ENCODE data around the gene CFAP119. TPM values are rescaled to one million over a fixed set of nuclear protein-coding genes. Genes with fewer than 3 reads are reported as not detected.

CFAP119 gene
- total RNA-seq, 4 donors from 2014 or later: 3.7 to 12.6 (median 8.2) TPM

DNA sequence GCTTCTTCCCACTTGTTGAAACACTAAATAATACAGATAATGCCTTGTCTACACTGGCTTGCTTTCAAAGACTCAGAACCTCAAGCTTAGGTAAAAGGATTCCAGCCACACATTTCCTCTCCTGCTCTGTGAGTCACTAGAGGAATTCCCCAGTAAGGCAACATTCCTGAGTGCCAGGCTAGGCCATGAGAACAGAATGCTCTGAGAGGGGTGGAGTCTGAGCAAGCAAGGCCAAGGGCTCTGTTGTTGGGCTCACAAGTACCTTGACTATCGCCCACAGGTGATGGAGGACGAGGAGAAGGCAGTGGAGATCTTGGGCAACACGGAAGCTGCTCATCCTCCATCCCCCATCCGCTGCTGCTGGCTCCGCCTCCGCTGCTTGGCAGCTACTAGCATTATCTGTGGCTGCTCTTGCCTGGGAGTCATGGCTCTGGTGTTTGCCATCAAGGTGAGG lies 20.4 kb downstream of the CFAP119 start:
- TF ChIP-seq POLR2A (IDR thresholded peaks at IDR 0.05) (no peak), CTCF (IDR thresholded peaks at IDR 0.05) (no peak), EP300 (IDR thresholded peaks at IDR 0.05) (no peak)
- peak overlapping the region in 1 of 4 donors; percentile 33 for H3K4me3 ChIP-seq
- H3K27me3 ChIP-seq: no peaks in the 10 kb centered on the region
- no peaks in the 10 kb centered on the region for H3K9me3 ChIP-seq
- DNase-seq (ENCODE audit: low spot score in 2 of 2): no peak
- WGBS, 2 donors: 87 to 100% methylated on average over 3 to 6 of the region's 6 CpGs
- peaks cover 12 to 82% (median 36%) of the 10 kb centered on the region in 3 donors for H3K36me3 ChIP-seq
- H3K4me1 ChIP-seq: peaks cover 0 to 38% (median 6%) of the 10 kb centered on the region in 4 donors
- H3K27ac ChIP-seq: peak overlapping the region; percentile 42 to 85 (median 68)

DNA sequence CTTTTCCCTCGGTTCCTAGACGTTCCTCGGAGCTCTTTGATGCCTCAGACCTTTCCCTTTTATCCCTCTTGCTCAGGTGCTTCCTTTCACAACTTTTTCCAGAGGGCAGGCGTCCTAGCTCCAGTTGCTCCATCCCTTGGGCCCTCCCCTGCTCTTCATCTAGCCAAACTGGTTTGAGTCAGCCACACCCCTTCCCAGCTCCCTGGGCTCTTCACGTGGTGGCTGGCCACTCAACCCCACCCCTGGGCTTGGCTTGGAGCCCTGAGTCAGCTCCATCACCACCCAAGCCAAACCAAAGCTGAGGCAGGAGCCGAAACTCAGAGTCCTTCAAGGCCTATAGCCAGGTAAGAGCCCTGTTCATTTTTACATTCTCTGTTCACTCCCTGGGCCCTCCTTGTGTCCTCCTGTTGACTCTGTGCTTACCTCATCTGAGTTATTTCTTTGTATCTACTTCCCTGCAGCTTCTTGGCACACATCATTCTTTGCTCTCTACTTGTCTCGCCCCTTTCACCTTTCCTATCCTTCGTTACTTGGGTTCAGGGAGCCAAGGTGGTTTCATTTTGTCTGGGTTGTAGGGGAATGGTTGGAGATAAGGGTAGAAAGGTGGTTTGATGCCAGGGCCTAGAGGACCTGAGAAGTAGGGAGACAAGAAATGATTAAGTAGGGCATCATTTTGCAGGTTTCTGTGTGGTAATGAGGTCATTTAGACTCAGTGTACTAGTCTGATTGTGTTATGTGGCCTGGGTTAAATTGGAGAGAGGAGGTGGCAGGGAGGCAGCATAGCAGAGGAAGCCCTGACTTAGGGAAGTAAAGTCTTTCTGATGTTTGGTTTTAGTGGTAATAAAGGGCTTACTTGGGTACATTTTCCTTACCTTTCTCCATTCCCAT lies 21.3 kb downstream of the CFAP119 start:
- peaks cover 0 to 38% (median 6%) of the 10 kb centered on the region in 4 donors for H3K4me1 ChIP-seq
- peaks cover 16 to 91% (median 42%) of the 10 kb centered on the region in 3 donors for H3K36me3 ChIP-seq
- no peaks in the 10 kb centered on the region for H3K9me3 ChIP-seq
- DNase-seq (ENCODE audit: low spot score in 2 of 2): peak; percentile 78 to 88
- peak overlapping the region in 1 of 4 donors; percentile 33 for H3K4me3 ChIP-seq
- no peaks in the 10 kb centered on the region for H3K27me3 ChIP-seq
- peak overlapping the region; percentile 42 to 85 (median 68) for H3K27ac ChIP-seq
- TF ChIP-seq CTCF (IDR thresholded peaks at IDR 0.05) (no peak), POLR2A (IDR thresholded peaks at IDR 0.05) (no peak), EP300 (IDR thresholded peaks at IDR 0.05) (peak in 1 of 2 donors; percentile 48)
- WGBS, 2 donors: 51% methylated on average over 8 of the region's 8 CpGs

DNA sequence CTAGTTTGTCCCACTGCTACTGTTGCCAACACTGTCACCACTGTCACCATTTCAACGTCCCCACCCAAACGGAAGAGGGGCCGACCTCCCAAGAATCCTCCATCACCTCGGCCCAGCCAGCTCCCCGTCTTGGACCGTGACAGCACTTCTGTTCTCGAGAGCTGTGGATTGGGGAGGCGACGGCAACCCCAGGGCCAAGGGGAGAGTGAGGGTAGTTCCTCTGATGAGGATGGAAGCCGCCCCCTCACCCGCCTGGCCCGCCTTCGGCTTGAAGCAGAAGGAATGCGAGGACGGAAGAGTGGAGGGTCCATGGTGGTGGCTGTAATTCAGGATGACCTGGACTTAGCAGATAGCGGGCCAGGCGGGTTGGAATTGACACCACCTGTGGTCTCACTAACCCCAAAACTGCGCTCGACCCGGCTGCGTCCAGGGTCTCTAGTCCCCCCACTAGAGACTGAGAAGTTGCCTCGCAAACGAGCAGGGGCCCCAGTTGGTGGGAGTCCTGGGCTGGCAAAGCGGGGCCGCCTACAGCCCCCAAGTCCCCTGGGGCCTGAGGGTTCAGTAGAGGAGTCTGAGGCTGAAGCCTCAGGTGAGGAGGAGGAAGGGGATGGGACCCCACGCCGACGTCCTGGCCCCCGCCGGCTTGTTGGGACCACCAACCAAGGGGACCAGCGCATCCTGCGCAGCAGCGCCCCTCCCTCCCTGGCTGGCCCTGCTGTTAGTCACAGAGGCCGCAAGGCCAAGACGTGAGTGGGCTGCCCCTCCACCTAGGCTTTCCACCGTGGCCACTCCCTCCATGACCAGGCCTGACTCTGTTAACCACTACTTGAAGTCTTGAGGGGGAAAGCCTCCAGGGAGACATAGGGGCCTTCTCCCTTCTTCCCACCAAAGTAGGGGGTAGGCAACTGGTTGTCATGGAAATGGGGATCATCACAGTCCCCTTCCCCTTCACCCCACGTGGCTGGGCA lies 22.6 kb downstream of the CFAP119 start:
- no peak for DNase-seq (ENCODE audit: low spot score in 2 of 2)
- H3K36me3 ChIP-seq: peaks cover 16 to 91% (median 41%) of the 10 kb centered on the region in 3 donors
- WGBS, 2 donors: 86 to 88% methylated on average over 37 of the region's 37 CpGs

More for the DNA sequence above, 22.6 kb downstream of the CFAP119 start:
- no peaks in the 10 kb centered on the region for H3K27me3 ChIP-seq
- H3K4me3 ChIP-seq: no peak overlapping the region
- H3K27ac ChIP-seq: peak overlapping the region; percentile 2 to 85 (median 56)
- TF ChIP-seq POLR2A (IDR thresholded peaks at IDR 0.05) (no peak), EP300 (IDR thresholded peaks at IDR 0.05) (no peak), CTCF (IDR thresholded peaks at IDR 0.05) (no peak)
- H3K4me1 ChIP-seq: peaks cover 0 to 38% (median 6%) of the 10 kb centered on the region in 4 donors
- no peaks in the 10 kb centered on the region for H3K9me3 ChIP-seq

All from tibial nerve (tissue), 4 donors.